GM23338 (cell line): ENCODE results near the gene CXCL8. TPM values are rescaled to one million over a fixed set of nuclear protein-coding genes. Genes with fewer than 3 reads are reported as not detected.

Source experiments
- ATAC-seq: fragments of 200-7000 bp; cut with Tn5 transposase; 3 replicates; pipeline ENCODE4 v1.9.1; 2020
- DNase-seq: peaks from one replicate; pipeline ENCODE4 v3.0.0-alpha.2; 2015; ENCODE audit warnings: low spot score
- H2AFZ ChIP-seq: fragments of 200-600 bp; sonication (generic); 2 replicates; pipeline ENCODE4 v1.8.0; 2016; ENCODE audit warnings: antibody characterized with exemption, mild to moderate bottlenecking, moderate library complexity
- H3F3A ChIP-seq: fragments of 200-600 bp; sonication (generic); replicated peaks from 2 replicates; pipeline ENCODE4 v1.8.0; 2017; ENCODE audit warnings: antibody characterized with exemption, mixed run types, low read depth
- H3K27ac ChIP-seq: fragments of 200-600 bp; sonication (generic); 2 replicates; pipeline ENCODE4 v1.6.1; 2016; ENCODE audit warnings: low read depth
- H3K27me3 ChIP-seq: fragments of 200-600 bp; sonication (generic); 2 replicates; pipeline ENCODE4 v1.8.0; 2016; ENCODE audit warnings: mild to moderate bottlenecking, mixed run types, moderate library complexity; ENCODE audit not compliant: insufficient read depth
- H3K36me3 ChIP-seq: fragments of 200-600 bp; sonication (generic); 2 replicates; pipeline ENCODE4 v1.8.0; 2016; ENCODE audit warnings: mild to moderate bottlenecking; ENCODE audit not compliant: insufficient read depth
- H3K4me1 ChIP-seq: fragments of 200-600 bp; sonication (generic); 2 replicates; pipeline ENCODE4 v1.8.0; 2016; ENCODE audit warnings: mild to moderate bottlenecking, moderate library complexity; ENCODE audit not compliant: insufficient read depth
- H3K4me2 ChIP-seq: fragments of 200-600 bp; sonication (generic); 2 replicates; pipeline ENCODE4 v1.7.1; 2017; ENCODE audit warnings: mixed run types
- H3K4me3 ChIP-seq: fragments of 200-600 bp; sonication (generic); 2 replicates; pipeline ENCODE4 v1.6.1; 2016; ENCODE audit warnings: mixed run types
- H3K79me2 ChIP-seq: fragments of 200-600 bp; sonication (generic); replicated peaks from 2 replicates; pipeline ENCODE4 v1.8.0; 2017; ENCODE audit warnings: mild to moderate bottlenecking; ENCODE audit not compliant: insufficient read depth
- H3K9me2 ChIP-seq: fragments of 200-600 bp; sonication (generic); 2 replicates; pipeline ENCODE4 v1.8.0; 2017; ENCODE audit not compliant: insufficient read depth
- H4K20me1 ChIP-seq: fragments of 200-600 bp; sonication (generic); replicated peaks from 2 replicates; pipeline ENCODE4 v1.8.0; 2017; ENCODE audit warnings: mild to moderate bottlenecking; ENCODE audit not compliant: insufficient read depth
- H3K27ac Mint-ChIP-seq: 2 replicates; pipeline ENCODE4 v1.8.0; 2020; ENCODE audit warnings: inconsistent platforms, mild to moderate bottlenecking, moderate library complexity, mixed read lengths
- H3K27me3 Mint-ChIP-seq: 3 replicates; pipeline ENCODE4 v1.8.0; 2022; ENCODE audit warnings: low read depth, mild to moderate bottlenecking, moderate library complexity, mixed read lengths, inconsistent platforms; ENCODE audit not compliant: insufficient read depth, poor library complexity
- H3K36me3 Mint-ChIP-seq: 3 replicates; pipeline ENCODE4 v1.8.0; 2021; ENCODE audit warnings: low read depth, mild to moderate bottlenecking, inconsistent platforms, moderate library complexity, mixed read lengths
- H3K4me1 Mint-ChIP-seq: 3 replicates; pipeline ENCODE4 v1.8.0; 2020; ENCODE audit warnings: mild to moderate bottlenecking, inconsistent platforms, mixed read lengths
- H3K4me3 Mint-ChIP-seq: 3 replicates; pipeline ENCODE4 v1.8.0; 2021; ENCODE audit warnings: moderate library complexity, mild to moderate bottlenecking, inconsistent platforms, mixed read lengths
- H3K9me3 Mint-ChIP-seq: 3 replicates; pipeline ENCODE4 v1.8.0; 2020; ENCODE audit warnings: moderate library complexity, mild to moderate bottlenecking, inconsistent platforms, mixed read lengths
- CREB1 ChIP-seq: fragments of 250-450 bp; sonication (Bioruptor Pico); IDR thresholded peaks from 2 replicates; pipeline ENCODE4 v1.5.0; 2020; ENCODE audit warnings: low read depth, mild to moderate bottlenecking, moderate library complexity
- EZH2 ChIP-seq: fragments of 200-600 bp; sonication (generic); IDR thresholded peaks from one replicate; pipeline ENCODE4 v1.8.0; 2017; ENCODE audit warnings: antibody characterized with exemption, mild to moderate bottlenecking, low read depth; ENCODE audit not compliant: unreplicated experiment
- EZH2phosphoT487 ChIP-seq: fragments of 200-600 bp; sonication (generic); IDR thresholded peaks from one replicate; pipeline ENCODE4 v1.8.1; 2018; ENCODE audit warnings: antibody characterized with exemption; ENCODE audit not compliant: unreplicated experiment
- JUNB ChIP-seq: IDR thresholded peaks from one replicate; pipeline ENCODE4 v1.6.1; 2016; ENCODE audit warnings: antibody characterized with exemption; ENCODE audit not compliant: unreplicated experiment
- NANOG ChIP-seq: IDR thresholded peaks from 2 replicates; pipeline ENCODE4 v1.6.1; 2016; ENCODE audit warnings: antibody characterized with exemption, borderline replicate concordance
- STAT1 ChIP-seq: IDR thresholded peaks from one replicate; pipeline ENCODE4 v1.6.1; 2016; ENCODE audit warnings: antibody characterized with exemption; ENCODE audit not compliant: unreplicated experiment
- ZNF114 ChIP-seq: fragments of 250-450 bp; sonication (Bioruptor Pico); IDR thresholded peaks from 2 replicates; pipeline ENCODE4 v1.5.0; 2020; ENCODE audit warnings: mild to moderate bottlenecking, moderate library complexity
- ZNF331 ChIP-seq: fragments of 250-450 bp; sonication (Bioruptor Pico); IDR thresholded peaks from 2 replicates; pipeline ENCODE4 v1.5.0; 2020; ENCODE audit warnings: low read depth, mild to moderate bottlenecking, moderate library complexity
- polyA plus RNA-seq: library from polyadenylated mRNA; unstranded; fragments of >200 nt; fragmentation: Nextera tagmentation; extraction: Ambion mirVana; gene quantifications from 2 replicates; pipeline ENCODE4 v1.2.1, GENCODE V29; 2016
- total RNA-seq: library from RNA; depleted of rRNA; stranded (reverse); fragments of >200 nt; shearing (Covaris generic); gene quantifications from 2 replicates; pipeline ENCODE4 v1.2.3, GENCODE V29; 2014
- TF ChIP-seq, protein P1 (sequence below): fragments of 250-450 bp; sonication (Bioruptor Pico); IDR thresholded peaks from 2 replicates; pipeline ENCODE4 v1.5.0; 2020; ENCODE audit warnings: mild to moderate bottlenecking, moderate library complexity
- TF ChIP-seq, protein P2 (sequence below), 2 experiments: fragments of 200-600 bp in 1 of 2; sonication (generic) in 1 of 2; conservative IDR thresholded peaks; 2 replicates each; pipeline versions ENCODE4 v1.5.1 to v1.6.1; 2016 to 2017; ENCODE audit warnings: antibody characterized with exemption in 2 of 2, low read depth in 2 of 2, mild to moderate bottlenecking in 2 of 2, moderate library complexity in 1 of 2
- TF ChIP-seq, protein P3 (sequence below): IDR thresholded peaks from one replicate; pipeline ENCODE4 v1.6.1; 2018; ENCODE audit warnings: antibody characterized with exemption; ENCODE audit not compliant: unreplicated experiment
- TF ChIP-seq, protein P4 (sequence below): IDR thresholded peaks from 2 replicates; pipeline ENCODE4 v1.6.1; 2016; ENCODE audit warnings: antibody characterized with exemption

Gene CXCL8
- total and polyA plus RNA-seq, 2 experiments from 2014 or later, result 0.11 TPM; not detected in 1

DNA sequence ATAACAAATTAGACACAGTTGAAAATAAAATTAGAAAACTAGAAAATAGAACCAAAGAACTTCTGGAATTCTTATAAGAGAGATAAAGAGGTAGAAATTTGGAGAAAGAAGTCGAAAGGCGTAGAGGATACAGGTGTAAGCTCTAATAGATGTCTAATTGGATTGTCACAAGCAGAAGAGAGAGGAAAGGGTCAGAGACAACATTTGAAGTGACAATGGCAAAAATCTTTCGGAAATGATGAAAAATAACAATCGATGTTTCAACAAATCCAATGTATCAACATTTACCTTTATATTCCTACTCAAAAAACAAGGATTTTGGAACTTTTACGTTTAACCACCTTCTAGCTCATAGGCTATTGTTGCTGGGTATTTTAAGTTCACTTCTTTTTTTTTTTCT, 3.8 kb downstream of the CXCL8 start:
- H3K27ac Mint-ChIP-seq, result no peak overlapping the region

More for the DNA sequence above, 3.8 kb downstream of the CXCL8 start:
- Mint-ChIP-seq H3K36me3 (no peaks in the 10 kb centered on the region), H3K9me3 (no peaks in the 10 kb centered on the region; the same call in 2 of the 3 replicates), H3K4me1 (no peaks in the 10 kb centered on the region), H3K4me3 (no peak overlapping the region), H3K27me3 (no peaks in the 10 kb centered on the region)
- no peaks in the 10 kb centered on the region for H3K36me3 ChIP-seq
- no peaks in the 10 kb centered on the region for H3K79me2 ChIP-seq
- TF ChIP-seq JUNB (no peak), EZH2phosphoT487 (no peak), ZNF331 (CRISPR knock-in tag) (no peak), NANOG (no peak), ZNF114 (CRISPR knock-in tag) (no peak), EZH2 (no peak), STAT1 (no peak), CREB1 (no peak)
- TF ChIP-seq, protein P1, sequence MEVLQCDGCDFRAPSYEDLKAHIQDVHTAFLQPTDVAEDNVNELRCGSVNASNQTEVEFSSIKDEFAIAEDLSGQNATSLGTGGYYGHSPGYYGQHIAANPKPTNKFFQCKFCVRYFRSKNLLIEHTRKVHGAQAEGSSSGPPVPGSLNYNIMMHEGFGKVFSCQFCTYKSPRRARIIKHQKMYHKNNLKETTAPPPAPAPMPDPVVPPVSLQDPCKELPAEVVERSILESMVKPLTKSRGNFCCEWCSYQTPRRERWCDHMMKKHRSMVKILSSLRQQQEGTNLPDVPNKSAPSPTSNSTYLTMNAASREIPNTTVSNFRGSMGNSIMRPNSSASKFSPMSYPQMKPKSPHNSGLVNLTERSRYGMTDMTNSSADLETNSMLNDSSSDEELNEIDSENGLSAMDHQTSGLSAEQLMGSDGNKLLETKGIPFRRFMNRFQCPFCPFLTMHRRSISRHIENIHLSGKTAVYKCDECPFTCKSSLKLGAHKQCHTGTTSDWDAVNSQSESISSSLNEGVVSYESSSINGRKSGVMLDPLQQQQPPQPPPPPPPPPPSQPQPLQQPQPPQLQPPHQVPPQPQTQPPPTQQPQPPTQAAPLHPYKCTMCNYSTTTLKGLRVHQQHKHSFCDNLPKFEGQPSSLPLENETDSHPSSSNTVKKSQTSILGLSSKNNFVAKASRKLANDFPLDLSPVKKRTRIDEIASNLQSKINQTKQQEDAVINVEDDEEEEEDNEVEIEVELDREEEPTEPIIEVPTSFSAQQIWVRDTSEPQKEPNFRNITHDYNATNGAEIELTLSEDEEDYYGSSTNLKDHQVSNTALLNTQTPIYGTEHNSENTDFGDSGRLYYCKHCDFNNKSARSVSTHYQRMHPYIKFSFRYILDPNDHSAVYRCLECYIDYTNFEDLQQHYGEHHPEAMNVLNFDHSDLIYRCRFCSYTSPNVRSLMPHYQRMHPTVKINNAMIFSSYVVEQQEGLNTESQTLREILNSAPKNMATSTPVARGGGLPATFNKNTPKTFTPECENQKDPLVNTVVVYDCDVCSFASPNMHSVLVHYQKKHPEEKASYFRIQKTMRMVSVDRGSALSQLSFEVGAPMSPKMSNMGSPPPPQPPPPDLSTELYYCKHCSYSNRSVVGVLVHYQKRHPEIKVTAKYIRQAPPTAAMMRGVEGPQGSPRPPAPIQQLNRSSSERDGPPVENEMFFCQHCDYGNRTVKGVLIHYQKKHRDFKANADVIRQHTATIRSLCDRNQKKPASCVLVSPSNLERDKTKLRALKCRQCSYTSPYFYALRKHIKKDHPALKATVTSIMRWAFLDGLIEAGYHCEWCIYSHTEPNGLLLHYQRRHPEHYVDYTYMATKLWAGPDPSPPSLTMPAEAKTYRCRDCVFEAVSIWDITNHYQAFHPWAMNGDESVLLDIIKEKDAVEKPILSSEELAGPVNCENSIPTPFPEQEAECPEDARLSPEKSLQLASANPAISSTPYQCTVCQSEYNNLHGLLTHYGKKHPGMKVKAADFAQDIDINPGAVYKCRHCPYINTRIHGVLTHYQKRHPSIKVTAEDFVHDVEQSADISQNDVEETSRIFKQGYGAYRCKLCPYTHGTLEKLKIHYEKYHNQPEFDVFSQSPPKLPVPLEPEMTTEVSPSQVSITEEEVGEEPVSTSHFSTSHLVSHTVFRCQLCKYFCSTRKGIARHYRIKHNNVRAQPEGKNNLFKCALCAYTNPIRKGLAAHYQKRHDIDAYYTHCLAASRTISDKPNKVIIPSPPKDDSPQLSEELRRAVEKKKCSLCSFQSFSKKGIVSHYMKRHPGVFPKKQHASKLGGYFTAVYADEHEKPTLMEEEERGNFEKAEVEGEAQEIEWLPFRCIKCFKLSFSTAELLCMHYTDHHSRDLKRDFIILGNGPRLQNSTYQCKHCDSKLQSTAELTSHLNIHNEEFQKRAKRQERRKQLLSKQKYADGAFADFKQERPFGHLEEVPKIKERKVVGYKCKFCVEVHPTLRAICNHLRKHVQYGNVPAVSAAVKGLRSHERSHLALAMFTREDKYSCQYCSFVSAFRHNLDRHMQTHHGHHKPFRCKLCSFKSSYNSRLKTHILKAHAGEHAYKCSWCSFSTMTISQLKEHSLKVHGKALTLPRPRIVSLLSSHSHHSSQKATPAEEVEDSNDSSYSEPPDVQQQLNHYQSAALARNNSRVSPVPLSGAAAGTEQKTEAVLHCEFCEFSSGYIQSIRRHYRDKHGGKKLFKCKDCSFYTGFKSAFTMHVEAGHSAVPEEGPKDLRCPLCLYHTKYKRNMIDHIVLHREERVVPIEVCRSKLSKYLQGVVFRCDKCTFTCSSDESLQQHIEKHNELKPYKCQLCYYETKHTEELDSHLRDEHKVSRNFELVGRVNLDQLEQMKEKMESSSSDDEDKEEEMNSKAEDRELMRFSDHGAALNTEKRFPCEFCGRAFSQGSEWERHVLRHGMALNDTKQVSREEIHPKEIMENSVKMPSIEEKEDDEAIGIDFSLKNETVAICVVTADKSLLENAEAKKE (CRISPR knock-in tag), result no peak
- TF ChIP-seq, protein P2, sequence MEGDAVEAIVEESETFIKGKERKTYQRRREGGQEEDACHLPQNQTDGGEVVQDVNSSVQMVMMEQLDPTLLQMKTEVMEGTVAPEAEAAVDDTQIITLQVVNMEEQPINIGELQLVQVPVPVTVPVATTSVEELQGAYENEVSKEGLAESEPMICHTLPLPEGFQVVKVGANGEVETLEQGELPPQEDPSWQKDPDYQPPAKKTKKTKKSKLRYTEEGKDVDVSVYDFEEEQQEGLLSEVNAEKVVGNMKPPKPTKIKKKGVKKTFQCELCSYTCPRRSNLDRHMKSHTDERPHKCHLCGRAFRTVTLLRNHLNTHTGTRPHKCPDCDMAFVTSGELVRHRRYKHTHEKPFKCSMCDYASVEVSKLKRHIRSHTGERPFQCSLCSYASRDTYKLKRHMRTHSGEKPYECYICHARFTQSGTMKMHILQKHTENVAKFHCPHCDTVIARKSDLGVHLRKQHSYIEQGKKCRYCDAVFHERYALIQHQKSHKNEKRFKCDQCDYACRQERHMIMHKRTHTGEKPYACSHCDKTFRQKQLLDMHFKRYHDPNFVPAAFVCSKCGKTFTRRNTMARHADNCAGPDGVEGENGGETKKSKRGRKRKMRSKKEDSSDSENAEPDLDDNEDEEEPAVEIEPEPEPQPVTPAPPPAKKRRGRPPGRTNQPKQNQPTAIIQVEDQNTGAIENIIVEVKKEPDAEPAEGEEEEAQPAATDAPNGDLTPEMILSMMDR (conservative IDR thresholded peaks at IDR 0.05; ENCODE audit: low read depth in 2 of 2), result no peak
- TF ChIP-seq, protein P3, sequence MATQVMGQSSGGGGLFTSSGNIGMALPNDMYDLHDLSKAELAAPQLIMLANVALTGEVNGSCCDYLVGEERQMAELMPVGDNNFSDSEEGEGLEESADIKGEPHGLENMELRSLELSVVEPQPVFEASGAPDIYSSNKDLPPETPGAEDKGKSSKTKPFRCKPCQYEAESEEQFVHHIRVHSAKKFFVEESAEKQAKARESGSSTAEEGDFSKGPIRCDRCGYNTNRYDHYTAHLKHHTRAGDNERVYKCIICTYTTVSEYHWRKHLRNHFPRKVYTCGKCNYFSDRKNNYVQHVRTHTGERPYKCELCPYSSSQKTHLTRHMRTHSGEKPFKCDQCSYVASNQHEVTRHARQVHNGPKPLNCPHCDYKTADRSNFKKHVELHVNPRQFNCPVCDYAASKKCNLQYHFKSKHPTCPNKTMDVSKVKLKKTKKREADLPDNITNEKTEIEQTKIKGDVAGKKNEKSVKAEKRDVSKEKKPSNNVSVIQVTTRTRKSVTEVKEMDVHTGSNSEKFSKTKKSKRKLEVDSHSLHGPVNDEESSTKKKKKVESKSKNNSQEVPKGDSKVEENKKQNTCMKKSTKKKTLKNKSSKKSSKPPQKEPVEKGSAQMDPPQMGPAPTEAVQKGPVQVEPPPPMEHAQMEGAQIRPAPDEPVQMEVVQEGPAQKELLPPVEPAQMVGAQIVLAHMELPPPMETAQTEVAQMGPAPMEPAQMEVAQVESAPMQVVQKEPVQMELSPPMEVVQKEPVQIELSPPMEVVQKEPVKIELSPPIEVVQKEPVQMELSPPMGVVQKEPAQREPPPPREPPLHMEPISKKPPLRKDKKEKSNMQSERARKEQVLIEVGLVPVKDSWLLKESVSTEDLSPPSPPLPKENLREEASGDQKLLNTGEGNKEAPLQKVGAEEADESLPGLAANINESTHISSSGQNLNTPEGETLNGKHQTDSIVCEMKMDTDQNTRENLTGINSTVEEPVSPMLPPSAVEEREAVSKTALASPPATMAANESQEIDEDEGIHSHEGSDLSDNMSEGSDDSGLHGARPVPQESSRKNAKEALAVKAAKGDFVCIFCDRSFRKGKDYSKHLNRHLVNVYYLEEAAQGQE, result no peak
- TF ChIP-seq, protein P4, sequence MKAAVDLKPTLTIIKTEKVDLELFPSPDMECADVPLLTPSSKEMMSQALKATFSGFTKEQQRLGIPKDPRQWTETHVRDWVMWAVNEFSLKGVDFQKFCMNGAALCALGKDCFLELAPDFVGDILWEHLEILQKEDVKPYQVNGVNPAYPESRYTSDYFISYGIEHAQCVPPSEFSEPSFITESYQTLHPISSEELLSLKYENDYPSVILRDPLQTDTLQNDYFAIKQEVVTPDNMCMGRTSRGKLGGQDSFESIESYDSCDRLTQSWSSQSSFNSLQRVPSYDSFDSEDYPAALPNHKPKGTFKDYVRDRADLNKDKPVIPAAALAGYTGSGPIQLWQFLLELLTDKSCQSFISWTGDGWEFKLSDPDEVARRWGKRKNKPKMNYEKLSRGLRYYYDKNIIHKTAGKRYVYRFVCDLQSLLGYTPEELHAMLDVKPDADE, result no peak
- no peak for ATAC-seq
- no peak overlapping the region for H3K27ac ChIP-seq
- no peaks in the 10 kb centered on the region for H3K27me3 ChIP-seq
- no peak overlapping the region for H3K4me2 ChIP-seq
- H3F3A ChIP-seq, result no peaks in the 10 kb centered on the region
- H2AFZ ChIP-seq, result no peak overlapping the region
- no peaks in the 10 kb centered on the region for H4K20me1 ChIP-seq
- no peak for DNase-seq
- 0 out of 2 replicates have a peak, but pooled peaks cover 3% of the 10 kb centered on the region for H3K9me2 ChIP-seq
- no peaks in the 10 kb centered on the region for H3K4me1 ChIP-seq
- no peak overlapping the region for H3K4me3 ChIP-seq
